A673 (cell line): ENCODE results near the gene DCLRE1A. TPM values are rescaled to one million over a fixed set of nuclear protein-coding genes. Genes with fewer than 3 reads are reported as not detected.

Source experiments
- Bru-seq: library from RNA; stranded (reverse); fragments of 400-500 nt; gene quantifications from one replicate; lab custom pipeline; 2021; lab: Mats Ljungman, UMichigan
- BruChase-seq, 2 experiments: library from RNA; stranded (reverse); fragments of 400-500 nt; gene quantifications; one replicate each; lab custom pipeline; 2021; lab: Mats Ljungman, UMichigan
- BruUV-seq: library from RNA; stranded (reverse); fragments of 400-500 nt; replicated peaks from 2 replicates; lab custom pipeline; 2021; lab: Mats Ljungman, UMichigan
- CTCF ChIA-PET: fragments of 300-600 bp; sonication (Branson Sonifier 250); formaldehyde crosslinking; loops from one replicate; lab custom pipeline; 2022; ENCODE audit warnings: antibody characterized with exemption; lab: Charles Lee
- POLR2A ChIA-PET: fragments of 300-600 bp; sonication (Branson Sonifier 250); formaldehyde crosslinking; loops from one replicate; lab custom pipeline; 2022; ENCODE audit warnings: antibody characterized with exemption; ENCODE audit not compliant: low non-redundant PET; lab: Charles Lee
- DNase-seq: peaks from one replicate; pipeline ENCODE4 v3.0.0-alpha.2; 2015; ENCODE audit warnings: low spot score
- H3K27ac ChIP-seq: fragments of 200-600 bp; sonication (generic); 2 replicates; pipeline ENCODE4 v1.5.1; 2016; ENCODE audit warnings: mixed run types, low read depth, mild to moderate bottlenecking, mixed read lengths, antibody characterized with exemption, low read length; ENCODE audit not compliant: poor library complexity, severe bottlenecking
- H3K27me3 ChIP-seq: fragments of 200-600 bp; sonication (generic); replicated peaks from 2 replicates; pipeline ENCODE4 v1.6.1; 2017; ENCODE audit warnings: mixed run types, low read depth, mild to moderate bottlenecking, mixed read lengths, antibody characterized with exemption, low read length; ENCODE audit not compliant: insufficient read depth, poor library complexity
- H3K36me3 ChIP-seq: fragments of 200-600 bp; sonication (generic); 2 replicates; pipeline ENCODE4 v1.6.1; 2016; ENCODE audit warnings: mixed run types, mild to moderate bottlenecking, mixed read lengths, antibody characterized with exemption, low read length; ENCODE audit not compliant: insufficient read depth, poor library complexity, severe bottlenecking
- H3K4me1 ChIP-seq: fragments of 200-600 bp; sonication (generic); 2 replicates; pipeline ENCODE4 v1.6.1; 2017; ENCODE audit warnings: mixed run types, mild to moderate bottlenecking, mixed read lengths, antibody characterized with exemption, low read length; ENCODE audit not compliant: insufficient read depth, poor library complexity, severe bottlenecking
- H3K4me3 ChIP-seq: fragments of 200-600 bp; sonication (generic); 2 replicates; pipeline ENCODE4 v1.5.1; 2016; ENCODE audit warnings: low read depth, mixed run types, mild to moderate bottlenecking, mixed read lengths, low read length; ENCODE audit not compliant: poor library complexity, severe bottlenecking
- H3K9me3 ChIP-seq: fragments of 200-600 bp; sonication (generic); 2 replicates; pipeline ENCODE4 v1.6.1; 2016; ENCODE audit warnings: mixed run types, low read depth, mild to moderate bottlenecking, mixed read lengths, antibody characterized with exemption, low read length; ENCODE audit not compliant: poor library complexity, severe bottlenecking
- CTCF ChIP-seq: fragments of 300-800, 200-600 bp; sonication (generic); conservative IDR thresholded peaks from 2 replicates; pipeline ENCODE4 v1.5.1; 2017; ENCODE audit warnings: low read depth, mild to moderate bottlenecking, antibody characterized with exemption, low read length, moderate library complexity, mixed read lengths
- EZH2 ChIP-seq: fragments of 200-600 bp; sonication (generic); IDR thresholded peaks from 2 replicates; pipeline ENCODE4 v1.6.1; 2017; ENCODE audit warnings: borderline replicate concordance, low read depth, mild to moderate bottlenecking, mixed read lengths, antibody characterized with exemption, low read length; ENCODE audit not compliant: poor library complexity, severe bottlenecking
- intact Hi-C: fragments of 100-400 bp; cut with micrococcal nuclease; formaldehyde crosslinking; loops from one replicate; pipeline ENCODE4 v1.10.0; 2022; ENCODE audit not compliant: unreplicated experiment
- long read RNA-seq: library from polyadenylated mRNA; stranded (forward); transcript quantifications from one replicate; pipeline ENCODE4 v2.0.0, GENCODE V29; 2022
- total RNA-seq: library from RNA; stranded (reverse); gene quantifications from 2 replicates; pipeline ENCODE4 v1.2.3, GENCODE V29; 2021

Gene DCLRE1A
- total RNA-seq: 62.4 and 75.6 TPM in 2 replicates
- percentile 98 among the genes with signal in this experiment for Bru-seq, nascent RNA
- BruChase-seq, experiment 1, labeled RNA remaining after a 2-hour chase: percentile 98 among the genes with signal in this experiment
- BruChase-seq, experiment 2, labeled RNA remaining after a 6-hour chase: percentile 97 among the genes with signal in this experiment
- long read RNA-seq, full-length matches to known transcripts: 98 of 217 reads
- long read RNA-seq, partial matches to known transcripts: 48 of 217 reads
- long read RNA-seq, other reads (novel, unspliced or antisense): 71 of 217 reads

- intact Hi-C loops: loop anchor here (1.0 to 2.0 kb wide), 3 partner anchors 131 to 249 kb away; no protein-coding TSS in a partner anchor
- Histone ChIP-seq H3K9me3 (no peaks in the 10 kb centered on the region), H3K36me3 (peaks cover 6% of the 10 kb centered on the region), H3K4me3 (peak within 1 kb of the TSS; percentile 76), H3K4me1 (peaks cover 27% of the 10 kb centered on the region), H3K27me3 (no peaks in the 10 kb centered on the region), H3K27ac (peak within 1 kb of the TSS; percentile 99)
- CTCF ChIA-PET: no interaction called here
- POLR2A ChIA-PET: no interaction called here
- DNase-seq: peak; percentile 90
- TF ChIP-seq EZH2: no peak
- no peak for TF ChIP-seq CTCF
- no TSS peak for BruUV-seq
Measured at GRCh38 chr10:113854013-113854760, at the start of gene DCLRE1A, which contains the start of gene NHLRC2. TSS of gene DCLRE1A (minus strand) at chr10:113854082. CDS start at chr10:113853182, 900 bp downstream. TSS of gene NHLRC2 (plus strand) at chr10:113854661. CDS start at chr10:113854873, 212 bp downstream.

GRCh38 chr10:113899952-113900598, 46.2 kb upstream of the DCLRE1A start:
- ChIA-PET POLR2A (no interaction called here), CTCF (no interaction called here)
- H3K36me3 ChIP-seq: peaks cover 37% of the 10 kb centered on the region
- DNase-seq: no peak
- peaks cover 16% of the 10 kb centered on the region for H3K4me1 ChIP-seq
- no peak overlapping the region for H3K27ac ChIP-seq
- H3K9me3 ChIP-seq: no peaks in the 10 kb centered on the region
- no peak overlapping the region for H3K4me3 ChIP-seq
- no TSS peak for BruUV-seq
- intact Hi-C loops: no loop called here
- H3K27me3 ChIP-seq: no peaks in the 10 kb centered on the region
- no peak for TF ChIP-seq EZH2
- TF ChIP-seq CTCF: no peak

GRCh38 chr10:113897693-113898618, 44.1 kb upstream of the DCLRE1A start:
- peak overlapping the region; percentile 9 for H3K27ac ChIP-seq
- no peaks in the 10 kb centered on the region for H3K27me3 ChIP-seq
- no peak overlapping the region for H3K4me3 ChIP-seq
- peaks cover 19% of the 10 kb centered on the region for H3K36me3 ChIP-seq
- intact Hi-C loops: no loop called here
- no peak for TF ChIP-seq CTCF
- TF ChIP-seq EZH2: no peak
- ChIA-PET POLR2A (no interaction called here), CTCF (interaction anchor here (0.6 kb wide), 1 partner anchor 33 kb away, joined by 11 read pairs; no protein-coding TSS in a partner anchor)
- peaks cover 17% of the 10 kb centered on the region for H3K4me1 ChIP-seq
- DNase-seq: peak; percentile 49
- H3K9me3 ChIP-seq: no peaks in the 10 kb centered on the region
- no TSS peak for BruUV-seq
